Tongue (tissue), 2 donors: ENCODE results near the gene SFXN5. TPM values are rescaled to one million over a fixed set of nuclear protein-coding genes. Genes with fewer than 3 reads are reported as not detected.
"Not testable (repeated sequence)": the region's sequence is repeated elsewhere in the genome, so short reads cannot be mapped to it uniquely, and the experiment has no call there.

Experiments used
- DNase-seq: peaks from one replicate; pipeline ENCODE4 v3.0.0-alpha.2; 2015
- total RNA-seq: library from RNA; depleted of rRNA; stranded (reverse); fragments of >200 nt; gene quantifications from one replicate; pipeline ENCODE4 v1.2.3, GENCODE V29; 2014

Gene SFXN5, protein sequence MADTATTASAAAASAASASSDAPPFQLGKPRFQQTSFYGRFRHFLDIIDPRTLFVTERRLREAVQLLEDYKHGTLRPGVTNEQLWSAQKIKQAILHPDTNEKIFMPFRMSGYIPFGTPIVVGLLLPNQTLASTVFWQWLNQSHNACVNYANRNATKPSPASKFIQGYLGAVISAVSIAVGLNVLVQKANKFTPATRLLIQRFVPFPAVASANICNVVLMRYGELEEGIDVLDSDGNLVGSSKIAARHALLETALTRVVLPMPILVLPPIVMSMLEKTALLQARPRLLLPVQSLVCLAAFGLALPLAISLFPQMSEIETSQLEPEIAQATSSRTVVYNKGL
- total RNA-seq: 7.3 TPM

DNA sequence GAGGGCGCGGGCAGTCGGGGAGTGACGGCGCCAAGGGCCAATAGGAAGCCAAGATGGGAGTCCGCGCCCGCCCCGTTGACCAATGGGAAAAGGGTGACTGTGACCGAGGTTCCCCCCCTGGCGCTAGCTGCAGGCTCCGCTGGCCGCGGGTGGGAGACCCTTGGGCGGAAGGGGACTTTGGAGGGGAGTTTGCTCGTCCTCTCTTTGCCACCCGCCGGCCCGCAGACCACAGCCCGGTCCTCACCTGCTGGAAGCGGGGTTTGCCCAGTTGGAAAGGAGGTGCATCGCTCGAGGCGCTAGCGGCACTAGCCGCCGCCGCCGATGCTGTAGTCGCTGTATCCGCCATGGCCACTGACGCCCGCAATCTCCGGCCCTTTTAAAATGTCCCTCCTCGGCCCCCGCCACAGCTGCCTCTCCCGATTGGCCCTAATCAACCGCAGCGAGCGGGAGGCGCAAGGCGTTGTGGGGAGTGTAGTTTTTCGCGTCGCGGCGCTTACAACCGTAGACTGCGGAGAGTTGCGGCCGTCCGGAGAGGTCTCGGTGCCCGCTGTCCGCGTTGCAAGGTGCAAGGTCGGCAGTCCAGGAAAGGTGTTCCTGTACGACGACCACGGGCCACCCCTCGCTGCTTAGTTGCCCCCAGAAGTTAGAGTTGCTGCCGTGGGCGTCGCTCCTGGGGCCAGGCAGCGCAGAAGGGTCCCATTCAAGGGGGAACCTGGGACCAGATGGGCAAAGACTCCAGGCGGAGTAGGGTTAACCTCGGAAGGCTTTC lies at the start of gene SFXN5:
TSS of gene SFXN5 (minus strand) at position 353 of the 769 bp plus-strand sequence. CDS start at position 346, 7 bp downstream.
- peak; percentile 99 for DNase-seq

DNA sequence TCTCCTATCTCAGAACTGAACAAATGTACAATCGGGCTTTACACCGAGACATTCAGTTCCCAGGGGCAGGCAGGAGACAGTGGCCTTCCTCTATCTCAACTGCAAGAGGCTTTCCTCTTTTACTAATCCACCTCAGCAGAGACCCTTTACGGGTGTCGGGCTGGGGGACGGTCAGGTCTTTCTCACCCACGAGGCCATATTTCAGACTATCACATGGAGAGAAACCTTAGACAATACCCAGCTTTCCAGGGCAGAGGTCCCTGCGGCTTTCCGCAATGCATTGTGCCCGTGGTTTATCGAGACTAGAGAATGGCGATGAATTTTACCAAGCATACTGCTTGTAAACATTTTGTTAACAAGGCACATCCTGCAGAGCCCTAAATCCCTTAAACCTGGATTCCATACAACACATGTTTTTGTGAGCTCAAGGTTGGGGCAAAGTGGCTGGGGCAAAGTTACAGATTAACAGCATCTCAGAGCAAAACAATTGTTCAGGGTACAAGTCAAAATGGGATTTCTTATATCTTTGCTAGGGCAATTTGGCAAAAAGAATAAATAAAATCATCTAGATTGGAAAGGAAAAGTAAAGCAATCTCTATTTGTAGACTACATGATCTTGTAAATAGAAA lies 48.2 kb upstream of the SFXN5 start:
- DNase-seq: not testable (repeated sequence)

DNA sequence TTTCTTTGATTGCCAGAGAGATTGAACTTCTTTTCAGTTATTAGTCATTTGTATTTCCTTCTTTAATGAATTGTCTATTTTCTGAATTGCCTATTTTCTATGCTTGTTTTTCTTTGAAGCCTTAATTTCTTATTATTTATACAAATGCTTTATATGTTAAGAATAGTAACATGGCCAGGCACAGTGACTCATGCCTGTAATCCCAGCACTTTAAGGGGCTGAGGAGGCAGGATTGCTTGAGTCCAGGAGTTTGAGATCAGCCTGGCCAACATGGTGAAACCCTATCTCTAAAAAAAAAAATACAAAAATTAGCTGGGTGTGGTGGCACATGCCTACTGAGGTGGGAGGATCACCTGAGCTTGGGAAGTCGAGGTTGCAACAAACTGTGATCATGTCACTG lies 45.9 kb upstream of the SFXN5 start:
- DNase-seq: no peak

DNA sequence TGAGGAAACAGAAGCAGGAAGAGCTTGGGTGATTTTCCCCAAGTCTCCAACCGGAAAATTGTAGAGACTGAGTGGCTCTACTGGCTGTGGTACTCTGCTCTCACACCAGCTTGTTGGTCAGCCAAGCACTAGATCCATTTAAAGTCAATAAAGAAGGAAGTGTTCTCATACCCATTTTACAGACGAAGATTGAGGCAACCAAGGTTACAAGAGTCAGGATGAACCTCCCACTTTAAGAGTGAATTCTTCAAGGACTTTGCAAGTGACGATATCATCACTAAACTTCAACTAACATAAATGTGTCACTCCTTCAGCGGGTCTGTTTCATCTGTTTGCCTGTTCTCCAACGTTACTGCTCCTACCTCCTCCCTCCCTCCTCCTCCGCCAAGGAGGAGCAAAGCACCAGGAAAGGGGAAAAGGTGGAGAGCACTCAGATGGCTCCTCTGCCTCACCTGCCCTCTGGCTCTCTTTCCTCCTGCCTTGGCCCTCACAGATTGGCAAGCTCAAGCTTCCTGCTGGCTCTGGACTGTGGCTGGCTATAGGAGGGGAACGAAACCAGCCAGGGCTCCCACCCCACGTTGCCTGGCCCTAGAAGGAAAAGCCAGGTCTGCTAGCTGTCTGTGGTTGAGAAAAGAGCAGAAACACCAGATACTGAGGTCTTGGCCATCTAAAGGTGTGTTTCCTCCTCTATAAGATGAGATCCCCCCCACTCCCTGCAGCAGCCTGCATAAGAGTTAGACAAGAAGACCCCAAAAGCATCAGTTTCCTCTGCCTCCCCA lies 44.9 kb upstream of the SFXN5 start:
- no peak for DNase-seq

DNA sequence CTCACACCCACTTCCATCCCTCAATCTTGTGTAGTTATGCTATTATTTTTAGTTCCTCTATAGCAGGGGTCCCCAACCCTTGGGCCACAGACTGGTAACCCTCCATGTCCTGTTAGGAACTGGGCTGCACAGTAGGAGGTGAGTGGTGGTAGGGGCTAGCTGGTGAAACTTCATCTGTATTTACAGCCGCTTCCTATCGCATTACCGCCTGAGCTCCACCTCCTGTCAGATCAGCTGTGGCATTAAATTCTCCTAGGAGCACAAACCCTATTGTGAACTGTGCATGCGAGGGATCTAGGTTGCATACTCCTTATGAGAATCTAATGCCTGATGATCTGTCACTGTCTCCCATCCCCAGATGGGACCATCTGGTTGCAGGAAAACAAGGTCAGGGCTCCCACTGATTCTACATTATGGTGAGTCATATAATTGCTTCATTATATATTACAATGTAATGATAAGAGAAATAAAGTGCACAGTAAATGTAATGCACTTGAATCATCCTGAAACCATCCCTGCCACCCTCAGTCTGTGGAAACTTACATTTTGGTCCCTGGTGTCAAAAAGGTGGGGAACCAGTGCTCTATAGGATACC lies 42.9 kb upstream of the SFXN5 start:
- no peak for DNase-seq

DNA sequence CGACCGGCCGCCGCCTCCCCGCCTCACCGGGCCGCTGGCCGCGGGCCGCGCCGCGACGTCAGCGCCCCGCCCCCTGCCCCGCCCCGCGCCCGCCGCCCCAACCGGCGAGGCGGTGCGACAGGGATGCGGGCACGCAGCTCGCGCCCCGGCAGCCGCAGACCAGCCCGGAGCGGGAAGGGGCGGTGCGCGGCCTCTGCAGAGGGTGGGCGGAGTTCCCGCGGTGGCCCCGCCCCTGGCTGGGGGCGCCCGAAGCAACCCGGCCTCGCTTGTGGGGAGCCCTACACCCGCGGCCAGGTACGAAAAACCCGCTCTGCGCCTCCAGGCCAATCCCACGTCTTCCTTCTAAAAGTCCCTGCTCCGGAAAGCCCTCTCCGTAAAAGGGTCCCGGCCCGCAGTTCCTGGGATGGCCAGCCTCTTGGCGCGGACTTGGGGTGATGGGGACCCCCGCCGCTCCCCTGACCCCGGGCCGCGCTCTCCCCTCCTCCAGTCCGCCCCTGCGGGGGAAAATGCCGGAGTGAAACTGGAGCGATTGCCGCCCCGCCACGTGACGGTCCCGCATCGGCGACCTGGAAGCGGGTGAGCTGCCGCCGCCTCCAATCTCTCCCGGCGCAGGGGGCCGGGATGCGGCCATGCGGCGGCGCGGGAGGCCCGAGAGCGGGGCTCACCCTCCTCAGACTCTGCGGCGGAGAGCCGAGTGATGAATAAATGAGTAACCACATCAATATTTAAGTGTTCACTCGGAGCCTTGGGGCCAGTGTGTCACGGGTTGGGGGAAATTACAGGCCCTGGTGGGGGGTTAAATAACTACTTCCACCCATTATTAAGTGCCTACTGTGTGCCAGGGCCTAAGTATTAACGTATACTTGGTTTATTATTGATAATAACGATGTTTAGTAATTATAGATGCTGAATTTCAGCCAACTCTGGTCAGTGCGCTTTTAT lies 41.7 kb upstream of the SFXN5 start, which contains the start of gene RAB11FIP5:
TSS of gene RAB11FIP5 (minus strand) at position 36 of the 942 bp plus-strand sequence. CDS start 171 bp downstream, outside the sequence.
- peak; percentile 77 for DNase-seq

DNA sequence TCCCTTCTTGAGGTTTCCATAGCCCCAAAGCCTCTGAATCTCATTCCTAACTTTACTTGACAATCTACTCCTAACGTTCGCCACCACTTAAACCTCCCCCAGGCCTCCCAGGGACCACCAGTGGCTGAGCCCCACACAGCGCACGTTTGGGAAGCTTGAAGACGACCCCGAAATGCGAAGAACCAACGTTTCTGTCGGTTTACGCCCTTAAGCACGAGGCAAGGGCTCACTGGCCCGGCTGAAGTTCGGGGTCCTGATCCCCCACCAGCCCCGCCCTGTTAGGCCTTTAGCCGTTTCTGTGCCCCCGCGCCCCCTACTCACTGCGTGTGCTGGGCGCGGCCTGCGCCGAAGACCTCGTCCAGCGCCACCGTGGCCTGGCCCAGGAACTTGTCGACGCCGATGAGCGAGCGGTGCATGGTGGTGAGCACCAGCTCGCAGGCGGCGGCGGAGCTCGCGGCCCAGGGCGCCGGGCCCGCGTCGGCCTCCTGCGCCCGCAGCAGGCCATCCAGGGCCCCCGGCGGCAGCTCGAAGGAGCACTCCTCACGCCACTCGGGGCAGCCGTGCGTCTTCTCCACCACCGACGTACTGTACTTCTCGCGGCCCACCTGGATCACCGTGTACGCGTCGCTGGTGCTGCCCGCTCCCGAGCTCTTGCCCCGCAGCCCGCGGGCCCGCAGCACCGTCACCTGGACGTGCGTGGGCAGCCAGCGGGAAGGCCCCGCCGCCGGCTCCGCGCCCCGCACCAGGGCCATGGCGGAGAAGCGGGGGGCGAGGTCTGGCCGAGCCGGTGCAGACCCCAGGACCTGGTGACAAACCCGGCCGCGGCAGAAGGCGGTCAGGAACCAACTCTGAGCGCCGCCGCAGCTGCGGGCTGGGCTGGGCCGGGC lies 40.8 kb upstream of the SFXN5 start:
- DNase-seq: peak; percentile 51

DNA sequence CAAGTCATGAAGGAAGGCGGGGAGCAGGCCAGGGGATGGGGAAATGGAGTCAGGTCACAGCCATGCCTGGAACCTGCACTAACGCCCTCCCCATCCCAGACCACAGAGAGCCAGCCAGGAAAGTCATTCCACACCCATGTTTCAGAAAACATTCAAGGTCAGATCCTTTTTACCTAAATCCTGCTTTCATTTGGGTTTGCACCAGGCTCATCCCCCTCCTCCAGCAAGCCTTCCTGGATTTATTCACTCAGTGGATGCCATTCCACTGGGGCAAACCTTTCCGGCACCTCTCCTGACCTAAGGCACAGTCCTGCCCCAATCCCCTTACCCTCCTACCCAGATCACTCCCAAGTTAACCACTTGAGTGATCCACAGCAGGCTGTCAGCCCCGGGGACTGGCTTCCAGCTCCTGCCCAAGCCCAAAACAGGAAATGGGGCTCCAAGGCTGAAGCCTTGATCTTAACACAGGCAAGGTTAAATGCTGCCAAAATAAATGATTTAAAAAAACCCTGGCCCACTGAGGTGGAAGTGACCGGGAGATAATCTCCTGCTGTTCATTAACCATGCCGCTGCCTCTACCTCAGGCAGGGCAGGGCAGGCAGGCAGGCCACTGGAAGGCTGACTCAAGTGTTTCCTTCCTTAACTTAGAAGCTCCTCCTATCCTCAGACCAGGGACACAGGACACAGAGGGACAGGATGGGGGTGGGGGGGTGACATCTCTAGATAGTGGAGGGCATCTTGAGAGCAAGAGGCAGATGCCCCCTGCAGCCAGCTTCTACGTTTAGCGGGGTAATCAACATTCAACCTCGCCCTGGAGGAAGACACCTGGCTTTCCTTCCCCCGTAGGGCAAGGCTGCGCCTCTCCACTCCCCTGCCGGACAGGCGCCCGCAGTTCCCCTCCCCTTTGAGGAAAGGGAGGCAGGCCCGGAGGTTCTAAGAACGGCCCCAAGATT lies 39.8 kb upstream of the SFXN5 start:
- peak; percentile 38 for DNase-seq

DNA sequence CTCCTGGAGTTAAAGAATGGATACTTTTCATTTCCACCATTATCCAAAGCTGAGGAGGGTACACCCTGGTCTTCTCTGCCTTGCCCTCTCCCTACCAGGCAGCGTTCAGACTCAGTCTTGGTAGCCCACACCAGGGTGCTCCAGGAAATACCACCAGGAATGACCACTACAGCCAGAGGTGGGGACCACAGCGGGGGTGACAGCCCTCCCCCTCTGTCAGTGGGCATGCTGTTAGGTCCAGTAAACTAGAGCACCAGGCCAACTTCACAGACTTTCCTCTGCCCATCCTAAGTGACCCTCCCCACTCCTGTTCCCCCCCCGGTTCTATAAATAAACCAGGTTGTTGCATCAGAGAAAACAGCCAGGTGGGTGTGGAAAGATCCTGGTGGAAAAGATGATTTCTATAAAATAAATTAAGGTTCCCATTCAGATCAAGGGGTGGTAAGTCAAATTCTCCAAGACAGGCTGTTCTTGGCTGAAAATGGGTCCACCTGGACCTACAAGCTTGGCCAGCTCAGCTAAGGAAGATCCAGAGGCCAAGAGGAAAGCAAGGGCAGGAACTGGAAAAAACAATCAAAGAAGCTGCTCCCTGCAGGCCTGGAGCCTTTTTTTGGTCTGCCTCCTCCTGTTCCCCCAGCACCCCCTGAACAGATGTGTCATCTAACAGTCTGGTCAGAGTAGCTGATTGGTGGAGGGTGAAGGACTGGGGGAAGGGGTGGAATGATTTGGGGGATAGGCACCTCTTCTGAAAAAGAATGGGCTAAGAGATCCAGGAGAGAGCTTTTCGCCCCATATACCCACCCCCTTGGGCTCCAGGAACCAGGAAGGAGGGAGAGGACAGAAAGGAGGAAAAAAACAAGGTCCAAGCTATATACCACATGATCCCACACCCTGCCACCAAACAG lies 38.9 kb upstream of the SFXN5 start:
- DNase-seq: peak; percentile 52

DNA sequence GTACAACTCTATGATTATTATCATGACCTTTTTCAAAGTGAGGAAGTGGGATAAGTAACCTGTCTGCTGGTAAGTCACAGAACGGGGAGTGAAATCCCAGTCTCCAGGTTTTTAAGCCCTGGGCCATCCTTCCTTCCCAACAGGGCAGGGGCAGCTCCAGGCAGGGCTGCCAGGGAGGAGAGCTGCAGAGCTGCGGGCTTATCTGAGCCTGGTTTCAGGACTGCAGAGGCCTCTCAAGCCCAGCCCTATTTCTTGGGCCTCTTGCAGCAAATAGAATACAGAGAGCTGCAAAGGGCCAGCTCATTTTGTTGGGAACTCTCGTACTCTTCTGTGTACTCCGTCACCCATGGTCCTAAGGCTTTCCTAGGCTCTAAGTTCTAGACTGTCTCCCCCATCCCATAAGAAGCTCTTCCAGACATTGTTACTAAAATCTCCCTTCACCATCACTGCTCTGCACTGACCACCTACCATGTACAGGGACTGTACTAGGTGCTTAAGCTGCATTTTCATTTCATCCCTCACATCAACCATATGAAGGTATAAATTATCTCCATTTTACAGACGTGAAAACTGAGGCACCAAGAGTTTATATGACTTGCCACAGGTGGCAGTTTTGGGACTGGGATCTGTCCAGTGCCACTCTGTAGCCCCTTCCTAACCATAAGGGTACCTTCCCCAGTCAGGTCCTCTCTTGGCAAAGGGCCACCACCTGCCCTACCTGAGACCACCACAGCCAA lies 38.1 kb upstream of the SFXN5 start:
- no peak for DNase-seq

DNA sequence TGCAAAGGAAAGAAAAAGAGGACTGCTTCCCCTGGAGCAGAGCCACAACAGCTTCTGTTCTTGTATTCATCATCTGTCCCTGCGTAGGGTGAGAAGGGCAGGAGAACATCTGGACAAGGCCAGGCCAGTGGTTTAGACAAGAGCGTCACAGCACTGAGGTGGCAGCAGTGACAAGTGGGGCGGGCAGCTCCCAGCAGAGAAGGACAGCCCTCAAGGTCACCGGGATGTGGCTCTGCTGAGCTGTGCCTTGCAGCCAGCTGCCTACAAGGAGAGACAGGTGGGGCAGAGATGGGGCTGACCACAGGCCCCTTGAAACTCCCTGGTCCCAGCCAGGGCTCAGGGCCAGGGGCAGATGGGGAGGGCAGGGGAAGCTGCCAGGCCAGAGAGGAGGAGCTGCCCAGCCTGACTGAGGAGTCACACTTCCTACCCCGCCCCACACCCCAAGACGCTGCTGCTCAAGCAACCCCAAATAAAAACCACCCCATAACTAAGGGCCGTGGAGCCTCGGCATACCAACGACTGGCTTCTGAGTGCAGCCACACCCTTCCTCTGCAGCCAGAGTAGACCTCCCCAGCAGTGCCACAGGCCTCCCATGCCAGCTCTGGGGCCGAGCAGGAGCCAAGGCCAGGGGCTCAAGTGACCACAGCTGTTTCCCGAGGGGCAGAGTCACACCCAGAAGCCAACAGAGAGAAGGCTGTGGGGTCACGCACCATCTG lies 35.9 kb upstream of the SFXN5 start:
- peak; percentile 42 for DNase-seq

DNA sequence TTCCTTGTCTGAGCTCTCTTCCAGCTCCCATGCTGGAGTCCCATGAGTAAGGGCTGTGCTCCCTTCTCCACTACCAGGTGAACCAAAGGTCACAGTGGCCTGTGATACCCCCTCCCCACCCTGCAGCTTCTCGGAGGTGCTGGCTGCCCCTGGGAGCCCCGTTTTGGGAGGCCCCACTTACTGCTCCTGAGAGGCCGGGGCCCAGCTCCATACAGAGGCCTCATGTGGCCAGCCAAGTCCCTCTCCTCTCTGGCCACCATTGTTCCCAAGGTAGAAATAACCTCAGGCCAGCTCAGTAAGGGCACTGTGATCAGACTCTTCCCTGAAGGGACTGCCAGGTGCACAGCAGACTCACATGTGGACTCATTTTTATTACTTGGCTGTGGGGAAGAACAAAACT lies 35.3 kb upstream of the SFXN5 start:
- no peak for DNase-seq

DNA sequence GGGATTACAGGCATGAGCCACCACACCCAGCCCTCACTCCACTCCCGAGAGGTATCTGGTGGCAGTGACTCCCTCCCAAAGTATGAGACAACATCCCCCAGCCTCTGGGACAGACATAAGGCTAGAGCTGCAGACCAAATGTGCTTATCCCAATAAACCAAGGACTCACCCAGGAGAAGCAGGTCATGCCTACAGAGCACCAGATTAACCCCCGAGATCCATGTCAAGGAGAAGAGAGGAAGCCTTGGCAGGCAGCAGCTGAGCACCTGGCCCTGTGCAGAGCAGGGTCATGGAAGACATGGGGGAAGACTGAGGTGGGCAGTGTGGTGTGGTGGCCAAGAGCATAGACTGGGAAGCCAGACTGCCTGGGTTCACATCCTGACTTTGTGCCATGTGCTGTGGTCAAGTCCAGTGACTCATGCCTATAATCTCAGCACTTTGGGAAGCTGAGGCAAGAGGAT lies 34.0 kb upstream of the SFXN5 start:
- DNase-seq: no peak

DNA sequence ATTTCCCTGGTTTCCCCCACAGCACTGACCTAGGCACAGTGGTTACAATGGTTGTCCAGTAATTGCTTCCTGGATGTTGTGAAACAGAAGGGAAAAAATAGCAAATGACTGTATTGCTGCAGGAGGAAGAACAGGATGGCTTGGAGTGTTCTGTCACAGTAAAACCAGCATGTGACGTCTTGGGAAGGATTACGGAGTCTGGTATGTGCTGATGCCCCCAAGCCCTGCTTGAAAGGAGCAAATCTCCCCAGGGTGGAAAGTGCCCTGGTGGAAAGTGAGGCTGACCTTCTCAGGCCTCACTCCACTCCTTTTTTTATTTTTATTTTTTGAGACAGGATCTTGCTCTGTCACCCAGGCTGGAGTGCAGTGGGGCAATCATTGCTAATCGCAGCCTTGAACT lies 33.4 kb upstream of the SFXN5 start:
- DNase-seq: no peak

DNA sequence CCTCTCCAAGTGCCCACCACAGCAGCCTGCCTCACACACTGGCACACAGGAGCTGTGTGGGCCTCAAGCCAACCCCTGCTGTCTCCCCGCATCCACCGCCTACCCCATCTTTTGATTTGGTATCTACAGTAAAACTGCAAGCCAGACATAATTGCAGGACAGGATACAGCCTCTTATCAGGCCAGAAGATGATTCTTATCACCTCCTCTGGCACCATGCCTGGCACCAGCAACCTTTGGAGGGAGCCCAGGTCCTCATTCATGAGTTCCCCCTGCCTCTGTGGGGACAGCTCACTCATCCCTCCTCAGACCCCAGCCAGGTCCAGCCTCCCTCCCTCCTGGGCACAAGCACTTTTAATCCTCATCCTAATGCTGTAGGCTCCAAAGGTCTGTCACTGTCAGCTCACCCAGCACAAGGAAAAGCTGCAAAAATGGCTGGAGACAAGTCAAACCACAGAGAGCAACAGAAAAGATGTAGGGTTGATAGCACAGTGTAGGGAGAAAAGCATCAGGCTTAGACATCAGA lies 31.6 kb upstream of the SFXN5 start:
- no peak for DNase-seq
